Left cardiac atrium (tissue), 4 donors: ENCODE data around the gene SLX4IP. TPM values are rescaled to one million over a fixed set of nuclear protein-coding genes. Genes with fewer than 3 reads are reported as not detected.
"Not testable (repeated sequence)": the region's sequence is repeated elsewhere in the genome, so short reads cannot be mapped to it uniquely, and the experiment has no call there.

ENCODE experiments used
- ATAC-seq, 2 donors: fragments of 200-7000 bp; cut with Tn5 transposase; one replicate each; pipeline ENCODE4 v1.9.1; 2020; ENCODE audit warnings: mild to moderate bottlenecking in 2 of 2, moderate library complexity in 2 of 2
- DNase-seq: peaks from one replicate; pipeline ENCODE4 v3.0.0-alpha.2; 2020
- intact Hi-C, 2 donors: fragments of 100-400 bp; cut with DNase I; formaldehyde crosslinking; loops; one replicate each; pipeline versions ENCODE4 v1.14.1 to v1.15.1; 2022 to 2023
- total RNA-seq, 2 donors: library from RNA; stranded (reverse); fragmentation: NEBNext Ultra II Directional; extraction: Animal tissue kit (Norgen Biotek cat#: 25700); gene quantifications; one replicate each; pipeline ENCODE4 v1.2.1, GENCODE V29; 2021
- donor health status: DM: no; HTN: yes; CAD: no.
- donor health status: DM: no; HTN: yes; CAD: no; lungs with severe emphysema.
- donor health status: DM: yes; HTN: yes; CAD: no.
- donor health status: Dilated cardiomyopathy.

The SLX4IP gene
- total RNA-seq, 2 donors from 2014 or later: 1.7 to 3.1 TPM

GRCh38 chr20:10573951-10574339, 138.8 kb downstream of the SLX4IP start:
- ATAC-seq (no peak), DNase-seq (no peak)
- intact Hi-C loops: no loop called here

- intact Hi-C loops: no loop called here
- no peak for DNase-seq
- ATAC-seq: no peak
These were observed 141.4 kb downstream of the SLX4IP start for GRCh38 chr20:10576411-10577090.

- ATAC-seq (no peak), DNase-seq (no peak)
- intact Hi-C loops: no loop called here
These were observed 142.5 kb downstream of the SLX4IP start for GRCh38 chr20:10577648-10578047.

- intact Hi-C loops: no loop called here
- DNase-seq (no peak), ATAC-seq (no peak)
These were observed 143.5 kb downstream of the SLX4IP start for GRCh38 chr20:10578607-10579006.

GRCh38 chr20:10579942-10580341, 144.8 kb downstream of the SLX4IP start:
- DNase-seq: no peak
- intact Hi-C loops: no loop called here
- ATAC-seq: no peak

- intact Hi-C loops: no loop called here
- no peak for DNase-seq
- no peak for ATAC-seq
These were observed 145.6 kb downstream of the SLX4IP start for GRCh38 chr20:10580700-10581099.

- DNase-seq (no peak), ATAC-seq (no peak)
- intact Hi-C loops: no loop called here
These were observed 146.7 kb downstream of the SLX4IP start for GRCh38 chr20:10581823-10582222.

GRCh38 chr20:10584371-10584770, 149.3 kb downstream of the SLX4IP start:
- intact Hi-C loops: no loop called here
- ATAC-seq: no peak
- no peak for DNase-seq

GRCh38 chr20:10585308-10585707, 150.2 kb downstream of the SLX4IP start:
- ATAC-seq: no peak

GRCh38 chr20:10586296-10586695, 151.2 kb downstream of the SLX4IP start:
- no peak for DNase-seq
- intact Hi-C loops: no loop called here

More at GRCh38 chr20:10585308-10585707, 150.2 kb downstream of the SLX4IP start:
- DNase-seq: no peak
- intact Hi-C loops: no loop called here

GRCh38 chr20:10590446-10590845, 155.3 kb downstream of the SLX4IP start:
- ATAC-seq, DNase-seq, intact Hi-C loops: not testable (repeated sequence)

More at GRCh38 chr20:10586296-10586695, 151.2 kb downstream of the SLX4IP start:
- ATAC-seq: no peak

GRCh38 chr20:10590950-10591671, 156.0 kb downstream of the SLX4IP start:
- no peak for ATAC-seq
- no peak for DNase-seq
- intact Hi-C loops: no loop called here

GRCh38 chr20:10591946-10592521, 156.9 kb downstream of the SLX4IP start:
- no peak for DNase-seq
- peak; percentile 65 to 75 for ATAC-seq
- intact Hi-C loops: no loop called here

GRCh38 chr20:10594296-10594868, 159.3 kb downstream of the SLX4IP start:
- intact Hi-C loops: no loop called here
- no peak for ATAC-seq
- DNase-seq: no peak

GRCh38 chr20:10595266-10595665, 160.2 kb downstream of the SLX4IP start:
- intact Hi-C loops: no loop called here
- no peak for ATAC-seq
- no peak for DNase-seq

- intact Hi-C loops: no loop called here
- no peak for DNase-seq
- ATAC-seq: no peak
These were observed 160.9 kb downstream of the SLX4IP start for GRCh38 chr20:10595985-10596384.

GRCh38 chr20:10596710-10597121, 161.6 kb downstream of the SLX4IP start:
- no peak for DNase-seq
- peak in 1 of 2 donors; percentile 29 for ATAC-seq

GRCh38 chr20:10597637-10598036, 162.5 kb downstream of the SLX4IP start:
- ATAC-seq: no peak
- intact Hi-C loops: no loop called here
- DNase-seq: no peak

More at GRCh38 chr20:10596710-10597121, 161.6 kb downstream of the SLX4IP start:
- intact Hi-C loops: no loop called here

- no peak for DNase-seq
- ATAC-seq: no peak
- intact Hi-C loops: no loop called here
These were observed 167.2 kb downstream of the SLX4IP start for GRCh38 chr20:10602221-10602871.

GRCh38 chr20:10603378-10603777, 168.3 kb downstream of the SLX4IP start:
- ATAC-seq: no peak

More at GRCh38 chr20:10603378-10603777, 168.3 kb downstream of the SLX4IP start:
- intact Hi-C loops: no loop called here
- DNase-seq: no peak
